Stromal cell of bone marrow (primary cell): ENCODE data around the gene CSNK1G2.

ENCODE experiments used
- DNase-seq: peaks from one replicate; pipeline ENCODE4 v3.0.0-alpha.2; 2012; ENCODE audit warnings: low read depth

CSNK1G2 gene

DNA sequence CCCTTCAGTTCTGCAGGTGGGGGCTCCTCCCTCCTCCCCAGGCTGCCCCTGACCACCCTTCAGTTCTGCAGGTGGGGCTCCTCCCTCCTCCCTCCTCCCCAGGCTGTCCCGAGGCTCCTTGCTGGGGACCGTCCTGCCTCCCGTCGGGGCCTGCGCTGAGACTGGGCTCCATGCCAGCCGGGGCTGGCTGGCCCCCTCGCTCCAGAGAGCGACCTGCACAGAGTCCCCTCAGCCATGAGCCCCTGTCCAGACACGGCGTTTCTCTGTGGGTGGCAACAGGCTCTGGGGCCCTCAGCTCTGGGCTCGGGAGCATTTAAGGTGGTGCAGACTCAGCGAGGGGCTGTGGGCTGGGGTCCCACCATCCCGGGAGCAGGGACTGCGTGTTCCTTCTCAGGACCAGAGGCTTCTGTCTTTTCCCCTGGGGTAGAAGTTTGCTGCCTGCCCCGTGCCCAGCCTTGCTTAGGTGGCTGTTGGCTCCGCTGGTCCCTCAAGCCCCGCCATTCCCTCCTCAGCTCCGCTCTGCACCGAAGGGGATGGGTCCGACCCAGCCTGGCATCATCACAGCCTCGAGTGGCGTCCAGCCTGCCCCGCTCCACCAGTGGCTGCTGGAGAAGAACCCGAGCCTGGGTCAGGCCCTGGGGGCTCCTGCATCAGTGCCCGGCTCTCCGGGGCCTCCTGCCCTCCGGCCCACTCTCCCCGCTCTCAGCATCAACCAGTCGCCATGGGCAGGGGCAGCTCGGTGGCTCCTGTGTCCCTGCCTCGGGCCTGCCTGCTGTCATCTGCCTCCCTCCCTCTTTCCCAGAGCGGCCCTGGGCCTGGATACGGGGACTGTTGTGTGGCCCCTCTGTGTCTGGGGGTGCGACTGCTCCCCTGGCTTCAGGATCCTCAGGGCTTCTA lies 27.6 kb downstream of the CSNK1G2 start:
- no peak for DNase-seq

DNA sequence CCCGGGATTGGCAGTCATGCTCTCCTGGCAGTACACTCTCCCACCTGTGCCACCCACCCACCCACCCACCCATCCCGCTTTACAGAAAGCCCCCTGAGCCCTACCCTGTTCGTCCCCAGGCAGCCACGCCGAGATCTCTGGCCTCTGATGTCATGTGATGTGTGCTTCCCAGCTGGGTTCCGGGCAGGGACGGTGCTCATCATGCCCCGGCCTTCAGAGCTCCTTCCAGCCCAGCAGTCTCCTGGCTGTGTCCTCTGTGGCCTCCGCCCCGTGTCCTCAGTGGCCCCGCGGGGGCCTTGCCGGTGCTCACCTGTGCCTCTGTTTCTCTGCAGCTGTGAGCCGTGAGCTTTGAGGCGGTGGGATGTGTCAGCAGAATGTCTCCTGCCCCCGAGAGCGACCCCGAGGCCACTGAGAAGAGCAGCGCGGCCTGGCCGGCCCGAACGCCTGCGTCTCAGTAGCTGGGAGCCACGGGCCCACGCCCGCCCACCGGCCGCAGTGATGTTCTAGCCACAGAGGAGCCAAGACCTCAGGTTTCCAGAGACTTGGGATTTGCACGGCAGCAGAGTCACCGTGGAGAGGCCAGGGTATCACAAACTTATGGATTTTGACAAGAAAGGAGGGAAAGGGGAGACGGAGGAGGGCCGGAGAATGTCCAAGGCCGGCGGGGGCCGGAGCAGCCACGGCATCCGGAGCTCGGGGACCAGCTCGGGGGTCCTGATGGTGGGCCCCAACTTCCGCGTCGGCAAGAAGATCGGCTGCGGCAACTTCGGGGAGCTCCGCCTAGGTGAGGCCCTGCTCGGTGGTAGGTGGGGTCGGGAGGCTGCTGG lies 28.4 kb downstream of the CSNK1G2 start:
- no peak for DNase-seq

GRCh38 chr19:1970003-1970805 lies 29.2 kb downstream of the CSNK1G2 start:
- no peak for DNase-seq

- no peak for DNase-seq
Observed at GRCh38 chr19:1970806-1971502, 30.0 kb downstream of the CSNK1G2 start.

- no peak for DNase-seq
Observed at GRCh38 chr19:1974381-1975161, 33.6 kb downstream of the CSNK1G2 start.

DNA sequence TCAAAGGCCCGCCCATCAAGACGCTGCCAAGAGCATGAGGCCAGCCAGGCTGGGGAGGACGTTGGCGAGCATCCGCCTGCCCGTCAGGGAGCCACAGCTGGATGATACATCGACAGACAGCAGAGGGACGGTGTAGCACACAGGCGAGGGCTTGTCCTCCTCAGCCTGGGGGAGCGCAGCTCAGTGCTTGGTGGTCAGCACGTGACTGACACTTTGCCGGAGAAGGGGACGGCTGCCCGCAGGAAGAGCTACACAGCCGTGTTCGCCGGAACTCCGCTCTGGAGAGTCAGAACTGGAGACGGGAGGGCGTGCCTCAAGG lies 34.1 kb downstream of the CSNK1G2 start:
- DNase-seq: no peak

DNA sequence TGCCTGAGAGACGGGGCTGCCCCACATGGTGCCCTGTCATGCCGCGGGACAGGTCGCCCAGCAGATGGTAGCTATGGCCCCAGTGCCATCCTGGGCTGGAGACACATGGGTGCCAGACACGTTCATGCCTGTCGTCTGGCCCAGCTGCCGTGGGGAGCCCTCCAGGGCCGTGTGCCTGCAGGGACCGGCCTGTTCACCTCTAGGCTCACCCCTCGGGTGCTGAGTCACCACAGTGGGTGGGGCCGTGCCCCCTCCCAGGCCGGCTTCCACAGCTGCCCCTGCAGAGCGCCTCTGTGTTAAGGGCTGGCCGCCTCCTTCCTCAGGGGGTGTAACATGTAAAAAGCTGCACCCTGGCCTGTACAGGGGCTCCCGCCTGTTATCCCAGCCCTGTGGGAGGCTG lies 36.1 kb downstream of the CSNK1G2 start:
- DNase-seq: no peak

DNA sequence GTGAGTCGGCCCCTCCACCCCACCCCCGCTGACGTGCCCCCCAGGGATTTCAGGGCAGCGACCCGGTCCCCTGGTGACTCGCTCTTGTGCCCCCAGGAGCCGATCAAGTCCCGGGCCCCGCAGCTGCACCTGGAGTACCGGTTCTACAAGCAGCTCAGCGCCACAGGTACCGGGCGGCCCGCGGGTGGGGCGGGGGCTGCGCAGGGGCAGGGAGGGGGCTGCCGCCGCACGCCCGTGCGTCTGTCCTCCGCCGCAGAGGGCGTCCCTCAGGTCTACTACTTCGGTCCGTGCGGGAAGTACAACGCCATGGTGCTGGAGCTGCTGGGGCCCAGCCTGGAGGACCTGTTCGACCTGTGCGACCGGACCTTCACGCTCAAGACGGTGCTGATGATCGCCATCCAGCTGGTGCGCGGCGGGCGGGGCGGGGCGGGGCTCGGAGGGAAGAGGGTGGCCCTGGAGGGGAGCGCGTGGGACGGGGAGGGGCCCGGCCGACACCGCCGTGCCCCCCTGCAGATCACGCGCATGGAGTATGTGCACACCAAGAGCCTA lies 37.4 kb downstream of the CSNK1G2 start:
- no peak for DNase-seq

GRCh38 chr19:1979017-1979416 lies 38.0 kb downstream of the CSNK1G2 start:
- no peak for DNase-seq

- no peak for DNase-seq
Observed at GRCh38 chr19:1979642-1980041, 38.7 kb downstream of the CSNK1G2 start.

GRCh38 chr19:1980091-1980808 lies 39.3 kb downstream of the CSNK1G2 start:
- no peak for DNase-seq

GRCh38 chr19:1980809-1981181 lies 39.8 kb downstream of the CSNK1G2 start:
- DNase-seq: no peak

GRCh38 chr19:1981253-1981652 lies 40.3 kb downstream of the CSNK1G2 start:
- no peak for DNase-seq

GRCh38 chr19:1984357-1984756 lies 43.4 kb downstream of the CSNK1G2 start:
- no peak for DNase-seq

- DNase-seq: no peak
Observed at GRCh38 chr19:1985588-1986356, 44.8 kb downstream of the CSNK1G2 start.

DNA sequence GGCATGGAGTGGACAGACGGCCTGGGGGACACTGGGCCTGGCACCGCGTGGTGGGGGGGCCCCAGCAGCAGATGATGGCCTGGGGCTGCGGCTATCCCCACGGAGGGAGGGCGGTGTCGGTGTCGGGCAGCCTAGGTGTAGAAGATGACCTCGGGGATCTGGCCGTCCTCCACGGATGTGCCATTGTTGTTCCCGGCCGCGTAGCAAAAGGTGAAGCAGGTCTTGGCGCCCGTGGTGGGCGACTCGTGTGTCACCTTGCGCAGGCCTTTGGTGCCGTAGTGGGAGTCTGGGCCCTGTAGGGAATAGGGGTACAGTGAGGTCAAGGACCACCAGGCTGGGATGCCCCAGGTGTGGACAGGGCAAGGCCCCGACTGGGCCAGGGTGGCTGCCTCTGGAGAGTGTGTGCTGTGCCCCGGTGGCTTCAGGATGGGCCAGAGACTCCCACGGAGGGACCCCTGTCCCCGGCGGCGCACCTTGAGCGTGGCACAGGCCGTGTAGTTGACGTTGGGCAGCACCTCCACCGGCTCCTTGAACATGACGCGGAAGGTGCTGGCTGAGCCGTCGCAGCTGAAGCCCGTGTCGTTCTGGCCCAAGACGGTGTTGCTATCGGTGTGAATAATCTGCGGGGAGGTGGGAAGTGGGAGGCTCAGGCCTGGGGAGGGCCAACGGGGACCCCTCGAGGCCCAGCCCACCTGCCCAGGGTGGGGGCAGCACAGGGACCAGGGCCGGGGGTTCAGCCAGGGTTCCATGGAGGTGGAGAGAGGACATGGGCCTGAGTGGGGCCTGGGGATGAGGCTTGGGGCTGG lies 45.6 kb downstream of the CSNK1G2 start:
- no peak for DNase-seq

- no peak for DNase-seq
Observed at GRCh38 chr19:1987197-1988187, 46.5 kb downstream of the CSNK1G2 start.
